Mesodermal cell (in vitro differentiated cells): Measurements from ENCODE around the gene ADRA2C.

Experiments used
- H3K27ac ChIP-seq: 2 replicates; pipeline ENCODE4 v1.7.0; 2013; ENCODE audit warnings: mild to moderate bottlenecking, low read depth, low read length, moderate library complexity; ENCODE audit not compliant: severe bottlenecking
- H3K36me3 ChIP-seq: 2 replicates; pipeline ENCODE4 v1.7.1; 2013; ENCODE audit warnings: mild to moderate bottlenecking, low read length, moderate library complexity; ENCODE audit not compliant: control insufficient read depth, insufficient read depth
- H3K4me1 ChIP-seq: one replicate; pipeline ENCODE4 v1.7.1; 2013; ENCODE audit warnings: mild to moderate bottlenecking, low read length; ENCODE audit not compliant: insufficient read depth, control insufficient read depth, poor library complexity, severe bottlenecking
- H3K4me3 ChIP-seq: 2 replicates; pipeline ENCODE4 v1.7.0; 2013; ENCODE audit warnings: low read length, control low read depth, mild to moderate bottlenecking; ENCODE audit not compliant: insufficient read depth, poor library complexity, severe bottlenecking; ENCODE audit errors: extremely low read depth
- H3K9me3 ChIP-seq: 2 replicates; pipeline ENCODE4 v1.7.1; 2013; ENCODE audit warnings: mild to moderate bottlenecking, low read length, moderate library complexity; ENCODE audit not compliant: control insufficient read depth
- WGBS, 2 experiments: methylation state at CpG; one replicate each; pipeline ENCODE4 v1.1.5; 2013; ENCODE audit warnings: missing lambda C conversion rate in 2 of 2; ENCODE audit not compliant: insufficient coverage in 2 of 2; 5-methylcytosine and 5-hydroxymethylcytosine counted together

ADRA2C gene

DNA sequence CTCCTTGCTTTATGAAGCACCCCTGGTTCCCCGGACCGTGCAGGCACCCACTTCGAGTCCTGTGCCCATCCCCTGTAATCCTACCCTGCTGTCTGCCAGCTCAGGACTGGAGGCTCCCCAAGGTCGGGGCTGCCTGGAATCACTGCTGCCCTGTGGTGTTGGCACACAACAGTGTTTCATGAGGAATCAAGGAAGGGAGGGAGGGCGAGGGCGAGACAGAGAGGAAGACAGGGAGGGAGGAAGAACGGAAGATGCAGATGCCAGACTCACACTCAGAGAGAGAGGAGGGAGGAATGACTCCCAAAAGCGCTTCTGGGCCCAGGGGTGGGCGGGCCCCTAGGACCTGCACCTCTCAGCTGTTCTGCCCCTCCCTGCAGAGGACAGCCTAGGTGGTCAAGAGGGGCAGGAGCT is 42.9 kb upstream of the ADRA2C start:
- Histone ChIP-seq H3K9me3 (peaks cover 4% of the 10 kb centered on the region), H3K4me3 (no peak overlapping the region), H3K27ac (no peak overlapping the region), H3K4me1 (peaks cover 10% of the 10 kb centered on the region), H3K36me3 (no peaks in the 10 kb centered on the region)
- 86 to 91% methylated on average over 8 to 9 of the region's 9 CpGs for WGBS, 2 experiments

DNA sequence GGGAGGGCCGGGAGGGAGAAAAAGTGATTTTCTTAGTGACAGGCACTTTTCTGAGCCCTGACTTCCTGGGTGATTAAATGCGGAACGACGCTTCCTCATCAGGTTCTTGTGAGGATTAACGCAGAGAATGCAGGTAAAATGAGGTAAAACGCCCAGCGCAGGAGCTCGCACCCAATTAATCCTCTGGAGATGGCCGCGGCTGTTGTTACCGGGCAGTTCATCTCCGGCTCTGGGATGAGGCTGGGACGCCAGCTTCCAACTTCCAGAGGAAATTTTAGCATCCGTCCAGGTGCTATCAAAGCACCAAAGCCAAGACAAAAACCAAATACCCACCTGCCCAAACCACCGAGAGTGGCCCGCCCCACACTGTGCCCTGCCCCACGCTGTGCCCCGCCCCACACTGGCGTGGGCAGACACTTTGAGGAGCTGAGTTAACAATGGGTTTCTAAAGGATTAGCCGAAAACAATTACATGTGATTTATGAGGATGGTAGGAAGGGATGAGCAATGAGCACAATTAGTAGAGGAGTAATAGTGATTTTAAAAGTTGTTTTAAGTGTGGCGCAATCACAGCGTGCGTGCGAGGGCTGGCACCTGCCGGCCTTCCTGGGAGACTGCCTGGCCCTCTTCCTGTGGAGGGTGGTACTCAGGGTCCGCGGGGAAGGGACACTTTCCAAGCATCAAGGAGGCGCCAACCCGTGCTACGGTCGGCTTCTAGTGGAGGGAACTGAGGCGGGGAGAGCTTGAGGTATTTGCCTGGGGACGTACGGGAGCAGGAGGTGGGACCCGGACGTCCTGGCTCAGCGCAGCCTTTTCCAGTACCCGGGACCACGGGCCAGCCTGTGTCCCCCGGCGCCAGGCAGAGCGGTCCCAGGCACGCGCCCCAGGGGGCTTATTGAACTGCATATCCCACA is 41.6 kb upstream of the ADRA2C start:
- WGBS, 2 experiments: 10 to 12% methylated on average over 38 to 41 of the region's 44 CpGs
- no peak overlapping the region for H3K4me3 ChIP-seq
- H3K36me3 ChIP-seq: no peaks in the 10 kb centered on the region
- H3K9me3 ChIP-seq: no peaks in the 10 kb centered on the region
- no peak overlapping the region for H3K27ac ChIP-seq
- peaks cover 10% of the 10 kb centered on the region for H3K4me1 ChIP-seq

DNA sequence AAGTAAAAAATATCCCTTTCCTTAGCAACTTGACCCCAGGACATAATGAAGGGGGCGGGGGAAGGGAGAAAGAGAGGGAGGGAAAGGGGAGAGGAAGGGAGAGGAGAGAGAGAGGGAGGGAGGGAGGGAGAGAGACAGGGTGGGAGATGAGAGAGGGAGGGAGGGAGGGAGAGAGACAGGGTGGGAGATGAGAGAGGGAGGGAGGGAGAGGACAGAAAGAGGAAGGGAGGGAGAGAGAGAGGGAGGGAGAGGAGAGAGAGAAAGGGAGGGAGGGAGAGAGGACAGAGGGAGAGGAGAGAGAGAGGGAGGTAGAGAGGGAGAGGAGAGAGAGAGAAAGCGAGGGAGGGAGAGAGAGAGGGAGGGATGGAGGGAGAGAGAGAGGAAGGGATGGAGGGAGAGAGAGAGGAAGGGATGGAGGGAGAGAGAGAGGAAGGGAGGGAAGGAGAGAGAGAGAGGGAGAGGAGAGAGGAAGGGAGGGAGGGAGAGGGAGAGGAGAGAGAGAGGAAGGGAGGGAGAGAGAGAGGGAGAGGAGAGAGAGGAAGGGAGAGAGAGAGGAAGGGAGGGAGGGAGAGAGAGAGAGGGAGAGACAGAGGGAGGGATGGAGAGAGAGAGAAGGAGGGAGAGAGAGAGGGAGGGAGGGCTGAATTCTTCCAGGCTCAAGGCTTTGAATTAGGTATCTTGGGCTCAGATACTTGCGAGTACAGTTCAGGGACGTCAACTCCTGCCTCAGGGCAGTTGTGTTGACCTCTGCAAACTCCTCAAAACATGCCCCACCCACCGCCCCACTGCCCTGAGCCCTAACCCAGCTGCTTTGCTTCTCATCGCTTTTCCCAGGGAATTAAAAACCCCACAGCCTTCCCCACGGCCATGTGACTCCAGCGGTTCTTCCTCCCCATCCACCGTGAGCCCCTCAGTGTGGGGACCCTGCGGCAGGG is 40.0 kb upstream of the ADRA2C start:
- H3K27ac ChIP-seq: no peak overlapping the region
- H3K36me3 ChIP-seq: no peaks in the 10 kb centered on the region
- no peak overlapping the region for H3K4me3 ChIP-seq
- 54 to 69% methylated on average over 4 to 9 of the region's 10 CpGs for WGBS, 2 experiments
- H3K4me1 ChIP-seq: peaks cover 10% of the 10 kb centered on the region
- no peaks in the 10 kb centered on the region for H3K9me3 ChIP-seq

DNA sequence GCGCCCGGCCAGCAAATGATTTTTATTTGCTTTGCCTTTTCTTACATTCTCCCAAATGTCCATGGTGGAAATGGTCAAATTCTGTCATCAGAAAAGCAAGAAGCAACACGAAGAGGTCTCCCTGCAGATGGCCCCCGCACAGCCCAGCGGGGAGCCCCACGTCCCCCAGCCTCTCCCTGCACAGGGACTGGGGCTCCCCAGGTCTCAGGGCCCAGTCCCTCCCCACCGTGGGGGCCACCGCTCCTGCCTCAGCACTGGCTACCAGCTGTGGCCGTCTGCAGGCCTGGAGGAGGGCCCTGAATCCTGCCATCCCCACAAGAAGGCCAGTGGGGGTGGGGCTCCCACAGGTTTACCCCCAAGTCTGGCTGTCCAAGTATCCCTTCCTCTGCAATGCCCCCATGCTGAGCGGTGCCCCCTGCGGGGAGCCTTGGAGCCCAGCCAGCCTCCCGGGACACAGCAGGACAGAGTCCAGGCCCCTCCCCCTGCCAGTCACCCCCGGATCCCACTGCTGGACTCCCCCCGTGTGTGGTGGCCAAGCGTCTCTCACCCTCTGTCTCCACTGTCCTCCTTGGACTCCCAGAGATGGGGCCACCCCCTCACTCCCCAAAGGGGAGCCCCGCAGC is 38.2 kb upstream of the ADRA2C start:
- Histone ChIP-seq H3K36me3 (no peaks in the 10 kb centered on the region), H3K27ac (no peak overlapping the region), H3K4me3 (no peak overlapping the region), H3K9me3 (no peaks in the 10 kb centered on the region), H3K4me1 (peaks cover 10% of the 10 kb centered on the region)
- WGBS, 2 experiments: 82 to 86% methylated on average over 10 to 12 of the region's 16 CpGs

DNA sequence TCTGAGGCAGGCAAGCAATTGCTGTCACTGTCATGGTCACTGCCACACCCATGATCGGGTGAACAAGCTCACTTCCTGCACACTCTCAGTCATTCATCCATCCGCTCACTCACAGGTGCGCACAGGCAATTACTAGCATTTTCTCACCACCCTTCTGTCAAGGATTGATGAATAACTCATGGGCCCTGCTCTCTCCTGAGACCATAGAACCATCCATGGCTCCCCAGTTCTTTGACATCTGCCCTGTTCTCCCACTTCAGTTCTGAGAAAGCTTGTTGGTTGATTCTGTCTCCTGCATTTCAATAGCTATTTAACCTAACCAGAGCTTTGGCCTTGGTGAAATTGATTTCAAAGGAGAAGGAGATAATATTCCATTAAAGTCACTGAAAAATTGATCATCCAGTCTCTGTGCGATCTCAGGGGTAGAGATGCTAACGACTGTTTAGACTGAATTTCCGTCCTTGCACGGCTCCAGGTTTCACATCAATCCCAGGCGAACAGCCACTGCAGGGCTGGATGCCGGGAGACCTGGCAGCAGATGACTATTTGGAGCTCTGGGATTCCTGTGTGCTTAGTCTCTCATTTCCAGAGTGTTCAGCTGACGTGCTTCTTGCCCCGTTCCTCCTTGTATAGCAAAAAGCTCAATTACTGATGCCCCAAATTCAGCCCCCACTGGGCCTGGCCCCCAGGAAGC is 36.9 kb upstream of the ADRA2C start:
- Histone ChIP-seq H3K9me3 (no peaks in the 10 kb centered on the region), H3K4me3 (no peak overlapping the region), H3K27ac (no peak overlapping the region), H3K36me3 (no peaks in the 10 kb centered on the region), H3K4me1 (peaks cover 10% of the 10 kb centered on the region)
- WGBS, 2 experiments: 86 to 88% methylated on average over 10 to 11 of the region's 11 CpGs

DNA sequence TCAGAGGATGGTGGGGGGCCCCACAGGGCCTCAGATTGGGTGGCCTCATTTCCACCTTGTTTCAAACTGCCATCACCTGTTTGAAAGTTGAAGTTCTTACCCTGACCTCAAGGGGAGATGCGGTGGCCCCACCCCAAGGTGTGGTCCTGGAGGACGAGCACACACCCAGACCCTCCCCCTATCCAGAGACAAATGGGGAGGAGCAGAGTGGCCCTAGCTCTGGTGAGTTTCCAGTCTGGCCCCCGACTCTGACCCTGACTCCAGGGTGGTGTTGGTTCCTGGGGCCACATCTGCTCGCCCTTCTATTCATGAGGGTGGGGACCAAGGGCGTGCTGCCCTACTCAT is 36.3 kb upstream of the ADRA2C start:
- WGBS, 2 experiments: 83 to 85% methylated on average over 3 of the region's 5 CpGs
- peaks cover 5% of the 10 kb centered on the region for H3K4me1 ChIP-seq
- H3K4me3 ChIP-seq: no peak overlapping the region
- H3K36me3 ChIP-seq: no peaks in the 10 kb centered on the region
- H3K9me3 ChIP-seq: no peaks in the 10 kb centered on the region
- H3K27ac ChIP-seq: no peak overlapping the region

DNA sequence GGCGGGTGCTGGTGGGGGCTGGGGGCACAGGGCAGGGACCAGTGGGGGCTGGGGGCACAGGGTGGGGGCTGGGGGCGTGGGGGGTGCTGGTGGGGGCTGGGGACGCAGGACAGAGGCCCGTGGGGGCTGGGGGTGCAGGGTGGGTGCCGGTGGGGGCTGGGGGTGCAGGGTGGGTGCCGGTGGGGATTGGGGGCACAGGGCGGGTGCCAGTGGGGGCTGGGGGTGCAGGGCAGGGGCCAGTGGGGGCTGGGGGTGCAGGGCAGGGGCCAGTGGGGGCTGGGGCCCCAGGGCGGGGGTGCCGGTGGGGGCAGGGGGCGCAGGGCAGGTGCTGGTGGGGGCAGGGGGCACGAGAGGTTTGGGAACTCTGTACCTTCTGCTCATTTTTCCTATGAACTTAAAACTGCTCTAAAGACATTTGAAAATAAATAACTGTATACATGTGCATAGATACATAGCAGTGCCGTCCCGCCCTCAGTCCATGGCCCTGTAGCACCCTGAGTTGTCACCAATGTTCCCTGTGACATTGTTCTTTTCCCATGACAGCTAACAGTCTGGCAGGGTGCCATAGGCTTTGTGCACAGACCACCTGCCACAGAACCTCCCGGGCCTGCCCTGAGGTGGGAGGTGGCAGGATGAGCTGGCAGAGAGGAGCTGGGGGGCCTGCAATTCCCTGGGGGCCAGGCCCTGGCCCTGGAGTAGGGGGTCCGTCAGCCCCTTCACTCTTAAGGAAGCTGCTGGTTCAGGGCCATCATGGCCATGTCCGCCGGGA is 35.6 kb upstream of the ADRA2C start:
- Histone ChIP-seq H3K4me3 (no peak overlapping the region), H3K4me1 (peaks cover under 1% of the 10 kb centered on the region), H3K9me3 (no peaks in the 10 kb centered on the region), H3K36me3 (no peaks in the 10 kb centered on the region), H3K27ac (no peak overlapping the region)
- 95 to 97% methylated on average over 6 of the region's 17 CpGs for WGBS, 2 experiments

DNA sequence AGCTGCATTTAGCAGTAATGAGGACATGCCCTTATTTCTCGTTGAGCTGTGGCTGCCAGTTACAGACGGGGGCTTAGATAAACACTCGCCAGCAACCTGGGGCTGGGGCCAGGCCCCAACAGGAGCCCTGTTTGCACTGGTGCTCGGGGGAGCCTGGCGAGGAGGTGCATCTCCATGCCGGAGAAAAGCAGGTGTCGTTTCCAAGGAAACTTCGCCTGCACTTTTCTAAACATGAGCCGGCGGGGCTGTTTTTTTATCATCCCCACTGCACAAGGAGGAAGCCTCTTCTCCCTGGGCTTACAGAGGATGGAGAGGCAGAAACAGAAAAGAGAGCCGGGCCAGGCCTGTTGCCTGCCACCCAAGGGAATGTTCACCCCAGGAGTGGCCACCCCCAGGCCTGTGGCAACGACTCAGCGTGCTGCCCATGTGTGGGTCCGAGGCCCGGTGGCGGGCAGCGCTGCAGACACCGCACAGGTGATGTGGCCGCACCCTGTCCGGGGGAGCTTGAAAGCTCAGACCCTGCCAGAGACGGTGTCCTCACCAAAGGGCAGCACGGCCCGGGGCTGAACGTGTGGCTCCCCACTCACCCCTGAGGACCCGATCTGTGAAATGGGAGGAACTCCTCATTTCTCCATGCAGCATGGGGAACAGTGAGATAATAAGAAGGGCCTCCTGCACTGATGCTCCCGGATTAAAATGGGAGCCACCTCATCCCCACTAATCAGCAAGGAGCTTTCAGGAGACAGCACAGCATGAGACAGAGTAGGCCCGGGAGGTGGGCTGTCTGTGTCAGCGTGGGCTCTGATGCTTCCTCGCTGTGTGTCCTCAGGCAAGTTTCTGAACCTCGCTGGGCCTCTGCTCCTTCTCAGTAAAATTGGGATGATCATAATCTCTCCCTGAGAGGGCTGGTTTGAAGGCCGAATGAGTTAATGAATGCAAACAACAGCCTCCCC is 33.8 kb upstream of the ADRA2C start:
- no peaks in the 10 kb centered on the region for H3K4me1 ChIP-seq
- no peak overlapping the region for H3K27ac ChIP-seq
- WGBS, 2 experiments: 84 to 86% methylated on average over 25 to 27 of the region's 31 CpGs
- no peaks in the 10 kb centered on the region for H3K36me3 ChIP-seq
- peaks cover 4% of the 10 kb centered on the region for H3K9me3 ChIP-seq
- H3K4me3 ChIP-seq: no peak overlapping the region

DNA sequence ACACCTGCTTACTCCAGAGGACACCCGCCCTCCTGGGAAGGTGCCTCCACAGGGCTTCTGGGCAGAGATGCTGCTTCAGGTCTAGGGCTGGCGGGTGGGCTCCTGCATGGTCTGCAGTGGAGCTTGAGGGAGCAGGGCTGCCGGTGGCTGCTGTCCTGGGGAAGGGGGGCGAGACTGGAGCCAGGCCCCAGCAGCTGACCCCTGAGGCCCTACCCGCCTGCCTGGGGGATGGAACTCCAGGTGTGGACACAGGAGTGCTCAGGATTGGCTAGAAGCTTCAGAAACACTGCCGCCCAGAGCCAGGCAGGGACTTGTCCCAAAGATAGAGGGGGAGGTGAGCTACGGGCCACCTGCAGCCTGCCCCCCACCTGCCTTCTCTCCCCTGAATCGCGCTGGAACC is 33.0 kb upstream of the ADRA2C start:
- Histone ChIP-seq H3K9me3 (peaks cover 4% of the 10 kb centered on the region), H3K4me1 (no peaks in the 10 kb centered on the region), H3K36me3 (no peaks in the 10 kb centered on the region), H3K4me3 (no peak overlapping the region), H3K27ac (no peak overlapping the region)
- WGBS, 2 experiments: 67 to 78% methylated on average over 8 of the region's 9 CpGs
